GM18498 (cell line): ENCODE measurements around the gene EGFR.

Experiments
- ATAC-seq: cut with Tn5 transposase; IDR thresholded peaks from one replicate; pipeline ENCODE4 v1.9.1; 2021; ENCODE audit warnings: mild to moderate bottlenecking, moderate library complexity; ENCODE audit not compliant: unreplicated experiment

EGFR gene

GRCh38 chr7:55060636-55061022 is 41.8 kb downstream of the EGFR start:
- ATAC-seq: no peak

- no peak for ATAC-seq
These were observed 43.1 kb downstream of the EGFR start for GRCh38 chr7:55061726-55062499.

- no peak for ATAC-seq
These were observed 44.2 kb downstream of the EGFR start for GRCh38 chr7:55063061-55063460.

- ATAC-seq: no peak
These were observed 44.8 kb downstream of the EGFR start for GRCh38 chr7:55063633-55064032.

DNA sequence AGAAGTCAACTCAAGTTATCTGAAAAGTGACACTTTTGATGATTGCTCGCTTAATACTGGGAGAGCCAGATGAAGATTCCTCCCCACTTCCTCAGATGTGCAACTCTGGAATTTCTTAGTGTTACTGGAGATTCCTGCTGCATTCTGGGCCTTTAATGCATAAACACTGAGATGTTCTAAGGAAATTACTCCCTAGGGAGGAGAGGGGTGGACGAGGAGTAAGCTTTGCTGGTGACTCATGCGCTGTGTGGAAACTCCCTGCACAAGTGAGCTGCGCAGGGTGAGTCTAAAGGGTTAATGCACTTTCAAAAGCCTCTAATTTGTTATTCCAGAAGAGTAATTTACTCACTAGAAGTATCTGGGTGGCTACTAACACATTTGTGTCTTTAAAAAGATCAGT is 46.3 kb downstream of the EGFR start:
- peak; percentile 59 for ATAC-seq

DNA sequence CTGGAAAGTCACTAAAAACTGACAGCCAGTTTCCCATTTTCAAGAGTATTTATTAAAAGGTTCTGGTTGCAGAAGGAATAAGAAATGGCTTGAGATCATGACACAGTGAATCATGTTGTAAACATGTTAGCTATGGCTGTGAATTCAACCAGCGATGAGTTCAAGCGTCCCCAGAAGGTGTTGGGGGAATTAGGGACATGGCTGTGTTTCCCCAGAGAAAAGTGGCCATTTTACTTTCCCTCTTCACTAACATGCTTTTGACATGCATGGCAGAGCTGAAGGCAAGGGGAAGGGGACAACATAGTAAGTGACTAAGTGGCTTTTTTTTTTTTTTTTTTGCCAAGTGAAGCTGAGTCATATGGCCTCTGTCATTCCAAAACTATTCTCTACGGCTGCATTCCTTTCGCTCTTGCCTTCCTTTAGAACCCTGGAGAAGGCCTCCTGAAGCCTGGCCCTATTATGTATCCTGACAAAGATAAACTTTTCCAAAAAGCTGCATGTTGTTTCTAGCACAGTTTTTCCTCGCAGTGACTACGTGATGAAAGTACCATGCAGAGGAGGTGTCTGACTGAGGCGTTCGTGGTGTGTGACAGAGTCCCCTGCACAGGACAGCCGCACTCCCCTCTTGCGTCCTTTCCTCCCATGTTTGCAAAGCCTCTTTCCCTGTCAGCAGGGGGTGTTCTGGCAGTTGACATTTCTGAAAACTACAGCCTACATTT is 46.9 kb downstream of the EGFR start:
- peak; percentile 33 for ATAC-seq

DNA sequence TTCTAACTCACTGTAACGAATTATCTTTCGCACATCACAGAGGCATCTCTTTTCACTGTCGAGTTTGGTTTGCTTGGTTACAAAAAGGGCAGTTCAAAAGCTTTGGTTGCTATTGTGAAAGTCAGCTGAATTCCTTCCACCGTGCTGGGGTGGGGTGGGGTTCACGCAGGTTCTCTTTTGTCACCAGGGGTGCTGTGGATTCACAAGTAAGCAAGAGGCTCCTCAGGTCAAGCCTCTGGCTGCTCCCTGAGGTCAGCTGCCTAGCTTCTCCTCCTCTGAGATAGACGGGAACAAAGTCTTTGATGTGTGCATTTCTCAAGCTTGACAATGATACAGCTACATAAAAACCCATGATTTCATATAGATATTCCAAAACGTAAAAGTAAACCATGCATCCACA is 47.7 kb downstream of the EGFR start:
- no peak for ATAC-seq

DNA sequence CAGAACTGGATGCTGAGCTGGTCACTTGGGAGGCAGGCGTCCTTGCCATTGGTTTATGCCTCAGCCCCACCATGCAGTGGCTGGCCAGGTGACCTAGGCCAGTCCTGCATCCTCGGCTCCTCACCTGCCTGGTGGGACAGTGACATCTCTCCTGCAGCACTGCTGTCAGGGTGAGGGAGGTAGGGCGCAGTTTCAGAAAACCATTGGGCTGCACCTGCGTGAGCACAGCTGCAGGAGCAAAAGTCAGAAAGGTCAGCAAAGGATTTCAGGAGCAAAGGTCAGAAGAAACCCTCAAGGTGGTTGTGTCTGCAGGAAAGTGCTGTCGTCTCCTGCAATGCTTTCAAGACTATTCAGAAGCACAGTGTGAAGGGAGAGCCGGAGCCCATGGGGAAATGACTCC is 48.1 kb downstream of the EGFR start:
- ATAC-seq: no peak

GRCh38 chr7:55067748-55068147 is 48.9 kb downstream of the EGFR start:
- no peak for ATAC-seq

- ATAC-seq: no peak
These were observed 50.5 kb downstream of the EGFR start for GRCh38 chr7:55069271-55069792.

DNA sequence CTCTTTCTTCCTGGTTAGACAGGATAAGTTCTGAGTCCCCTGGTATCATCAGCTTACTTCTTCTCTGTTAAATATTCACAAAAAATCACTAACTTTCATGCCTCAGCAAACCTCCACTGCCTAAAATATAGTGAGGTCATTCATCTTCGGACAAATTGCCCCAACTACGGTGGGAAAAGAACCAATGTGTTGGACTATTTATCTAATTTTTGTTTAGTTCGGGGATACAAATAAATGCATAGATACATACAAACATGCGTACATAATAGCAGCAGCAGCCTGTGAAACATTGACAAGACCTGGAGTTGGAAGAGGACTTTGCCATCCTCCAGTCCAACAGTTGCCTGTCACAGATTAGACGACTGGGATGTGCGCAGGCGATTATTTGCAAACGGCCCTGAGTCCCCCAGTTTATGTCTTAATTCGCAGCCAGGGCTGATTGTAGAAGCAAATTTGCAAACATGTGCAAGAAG is 51.5 kb downstream of the EGFR start:
- no peak for ATAC-seq

GRCh38 chr7:55070854-55071253 is 52.0 kb downstream of the EGFR start:
- ATAC-seq: no peak

DNA sequence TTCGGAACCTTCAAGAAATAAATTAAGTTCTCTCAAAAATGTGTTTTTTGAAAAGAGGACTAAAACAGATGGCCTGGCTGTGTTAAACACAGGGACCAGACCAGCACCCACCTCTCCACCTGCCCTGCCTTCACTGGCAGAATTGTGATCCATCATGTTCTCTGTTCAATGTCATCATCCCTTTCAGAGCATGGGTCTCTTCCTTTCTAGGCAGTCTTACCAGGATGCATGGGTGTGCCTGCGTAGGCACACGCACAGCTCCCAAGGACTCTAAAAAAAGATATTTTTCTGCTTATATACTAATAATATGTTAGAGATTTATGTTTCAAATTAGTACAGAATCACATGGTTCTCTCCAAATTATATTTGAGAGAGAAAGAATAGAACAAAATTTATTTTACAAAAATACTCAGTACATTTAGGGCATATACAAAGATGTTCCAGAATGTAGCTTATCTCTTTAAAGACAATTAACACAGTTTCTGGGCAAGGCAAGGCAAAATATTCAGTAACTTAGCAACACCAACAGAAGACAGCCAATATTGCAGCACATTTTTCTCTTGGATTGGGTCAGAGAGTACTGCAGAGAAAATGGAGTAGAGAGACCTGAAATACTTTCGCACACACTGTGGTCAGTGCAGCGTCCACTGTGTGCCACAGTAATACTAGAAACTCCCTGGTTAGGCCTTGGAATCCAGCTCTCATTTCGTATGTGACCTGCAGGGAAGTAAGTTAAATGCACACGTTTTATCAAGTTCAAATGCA is 52.8 kb downstream of the EGFR start:
- ATAC-seq: no peak

DNA sequence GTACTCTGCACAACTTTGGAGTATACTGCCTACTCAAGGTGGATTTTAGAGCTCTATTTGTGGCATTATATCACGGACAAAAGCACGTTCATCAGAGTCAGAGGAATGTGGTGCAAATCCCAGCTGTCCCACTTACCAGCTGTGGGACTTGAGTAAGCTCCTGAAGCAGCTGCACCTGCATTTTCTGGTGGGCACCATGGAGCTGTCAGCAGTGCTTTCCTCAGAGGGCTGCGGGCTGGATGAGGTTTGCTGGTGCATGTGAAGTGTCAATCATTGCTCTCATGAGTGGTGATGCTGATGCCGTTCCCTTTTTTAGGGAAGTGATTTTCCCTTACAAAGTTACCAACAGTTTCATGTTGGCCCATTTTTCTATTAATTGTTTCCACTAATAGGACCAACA is 53.4 kb downstream of the EGFR start:
- ATAC-seq: no peak

GRCh38 chr7:55073051-55073511 is 54.3 kb downstream of the EGFR start:
- ATAC-seq: peak; percentile 53

DNA sequence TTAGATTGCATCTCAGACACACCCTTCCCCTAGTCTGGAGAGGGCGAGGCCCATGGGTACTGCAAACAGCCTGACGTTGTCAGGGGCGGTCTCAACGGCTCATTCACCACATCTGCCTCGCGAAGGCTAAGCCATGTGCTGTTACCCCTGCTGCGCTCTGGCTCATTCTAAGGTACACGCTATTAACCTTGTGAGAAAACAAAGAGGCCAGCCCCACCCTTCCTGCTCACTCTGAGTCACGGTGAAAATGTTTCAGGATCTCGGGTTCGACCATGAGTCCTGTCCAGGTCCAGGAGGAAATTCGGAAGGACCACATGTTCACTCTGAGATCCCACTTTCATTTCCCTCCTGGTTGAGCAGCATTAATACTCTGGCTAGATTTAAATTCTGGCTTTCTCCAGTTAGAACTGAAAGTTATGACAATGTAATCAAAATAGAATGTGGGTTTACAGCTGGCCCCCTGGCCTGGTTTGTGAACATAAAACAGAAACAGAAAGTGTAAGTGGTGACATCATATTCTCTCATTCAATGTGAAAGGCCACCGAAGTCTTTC is 55.2 kb downstream of the EGFR start:
- ATAC-seq: peak; percentile 90

GRCh38 chr7:55075464-55076021 is 56.7 kb downstream of the EGFR start:
- ATAC-seq: no peak

DNA sequence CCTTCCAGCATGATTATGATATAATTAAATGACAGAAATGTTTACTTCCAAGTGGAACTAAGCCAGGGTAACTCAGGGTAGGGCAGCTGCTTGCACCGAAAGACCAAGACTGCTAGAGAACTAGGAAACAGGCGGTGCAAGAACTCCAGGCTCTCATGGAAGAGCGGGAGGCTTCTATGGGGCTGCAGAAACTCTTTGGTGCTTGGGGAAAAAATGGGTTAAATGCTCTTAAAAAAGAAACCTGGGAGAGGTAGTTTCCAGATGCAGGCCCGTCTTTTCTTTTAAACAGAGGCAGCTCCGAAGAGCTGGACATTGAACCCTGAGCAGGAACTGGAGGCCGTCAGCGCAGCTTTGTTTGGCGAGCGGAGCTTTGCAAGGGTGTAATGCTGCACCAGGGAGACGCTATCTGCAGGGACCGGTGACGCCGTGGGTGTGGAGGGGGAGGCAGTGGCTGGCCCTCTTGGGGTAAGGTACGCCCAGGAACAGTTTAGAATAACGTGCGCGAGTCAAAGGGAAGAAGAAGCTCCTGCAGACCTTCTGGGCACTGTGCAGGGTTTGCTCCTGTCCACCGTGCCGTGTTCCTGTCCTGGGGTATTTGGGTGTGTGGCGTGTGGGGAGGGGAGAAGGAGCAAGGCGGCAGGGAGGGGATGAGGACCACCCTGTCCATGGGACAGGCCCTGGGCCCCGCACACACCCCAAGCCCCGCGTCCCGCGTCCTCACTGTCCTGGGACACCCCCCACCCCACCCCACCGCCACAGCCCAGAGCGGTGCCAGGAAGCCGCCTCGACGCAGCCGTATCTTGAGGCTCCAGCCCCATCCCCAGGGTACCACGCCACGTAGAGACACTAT is 59.0 kb downstream of the EGFR start:
- no peak for ATAC-seq

- no peak for ATAC-seq
These were observed 59.9 kb downstream of the EGFR start for GRCh38 chr7:55078465-55079372.
